AG09309 (cell line): ENCODE results near the gene LBX2.

Experiments
- DNase-seq: peaks from one replicate; pipeline ENCODE4 v3.0.0-alpha.2; 2010; ENCODE audit warnings: low read depth
- H3K4me3 ChIP-seq: 2 replicates; pipeline ENCODE4 v1.5.1; 2011; ENCODE audit warnings: mild to moderate bottlenecking, low read depth, low read length, moderate library complexity; ENCODE audit not compliant: control insufficient read depth
- CTCF ChIP-seq: IDR thresholded peaks from 2 replicates; pipeline ENCODE4 v1.5.1; 2011; ENCODE audit warnings: mild to moderate bottlenecking, low read depth, low read length, inconsistent platforms; ENCODE audit not compliant: insufficient read depth, control insufficient read depth; ENCODE audit errors: missing control alignments

Gene LBX2

DNA sequence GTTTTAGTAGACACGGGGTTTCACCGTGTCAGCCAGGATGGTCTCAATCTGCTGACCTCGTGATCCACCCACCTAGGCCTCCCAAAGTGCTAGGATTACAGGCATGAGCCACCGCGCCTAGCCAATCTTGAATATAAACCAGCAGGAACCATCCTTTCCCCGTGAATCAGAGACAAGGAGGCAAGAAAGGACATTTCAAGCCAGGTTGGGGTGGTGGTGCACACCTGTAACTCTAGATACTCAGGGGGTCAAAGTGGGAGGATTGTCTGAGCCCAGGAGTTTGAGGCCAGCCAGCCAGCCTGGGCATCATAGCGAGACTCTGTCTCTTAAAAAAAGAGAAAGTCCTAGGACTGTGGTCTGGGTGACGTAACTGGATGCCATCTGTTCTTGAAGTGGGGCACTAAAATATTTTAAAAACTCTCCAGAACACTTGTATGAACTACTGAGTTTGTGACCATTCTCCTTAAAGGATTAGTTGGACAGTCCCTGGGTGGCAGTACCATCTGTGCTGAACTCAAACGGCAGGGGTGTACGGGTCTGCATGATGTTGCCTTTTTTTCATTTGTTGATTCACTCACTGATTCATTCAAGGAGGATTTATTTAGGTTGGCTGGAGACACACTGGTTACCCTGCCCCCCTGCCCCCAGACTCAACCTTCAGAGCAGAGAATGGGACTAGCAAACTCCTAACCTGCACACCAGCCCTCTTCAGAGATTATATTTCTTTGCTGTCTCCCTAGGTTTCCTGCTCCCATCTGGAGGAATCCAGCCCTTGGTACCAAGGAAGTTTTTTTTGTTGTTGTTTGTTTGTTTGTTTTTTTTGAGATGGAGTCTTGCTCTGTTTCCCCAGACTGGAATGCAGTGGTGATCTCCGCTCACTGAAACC is 11.9 kb upstream of the LBX2 start:
- TF ChIP-seq CTCF, result no peak
- DNase-seq, result no peak

DNA sequence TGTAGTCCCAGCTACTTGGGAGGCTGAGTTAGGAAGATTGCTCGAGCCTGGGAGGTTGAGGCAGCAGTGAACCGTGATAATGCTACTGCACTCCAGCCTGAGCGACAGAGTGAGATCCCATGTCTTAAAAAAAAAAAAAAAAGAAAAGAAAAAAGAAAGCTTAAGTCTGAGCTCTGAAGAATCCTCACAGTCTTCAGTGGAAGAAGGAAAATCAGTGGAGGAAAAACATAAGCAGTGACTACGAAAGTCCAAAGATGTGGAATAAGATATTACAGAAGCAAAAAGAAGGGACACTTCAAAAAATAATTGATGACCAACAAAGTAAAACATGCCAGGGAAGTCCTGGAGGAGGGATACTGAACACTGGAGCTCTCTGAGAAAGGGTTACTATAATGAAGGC is 10.9 kb upstream of the LBX2 start:
- no peak for TF ChIP-seq CTCF
- no peak for DNase-seq
- no peak overlapping the region for H3K4me3 ChIP-seq

More for the DNA sequence above, 11.9 kb upstream of the LBX2 start:
- H3K4me3 ChIP-seq, result no peak overlapping the region

- H3K4me3 ChIP-seq, result peak overlapping the region; percentile 84
- no peak for DNase-seq
- TF ChIP-seq CTCF, result no peak
Measured at GRCh38 chr2:74507926-74508520, 8.6 kb upstream of the LBX2 start.

GRCh38 chr2:74507145-74507925 is 7.9 kb upstream of the LBX2 start, which contains the start of gene PCGF1:
TSS of gene PCGF1 (minus strand) at chr2:74507695. CDS start at chr2:74507668, 27 bp downstream.
- DNase-seq, result peak; percentile 93
- peak within 1 kb of the TSS; percentile 84 for H3K4me3 ChIP-seq
- peak; percentile 53 for TF ChIP-seq CTCF

- no peak for TF ChIP-seq CTCF
Measured at GRCh38 chr2:74505448-74506246, 6.2 kb upstream of the LBX2 start.

DNA sequence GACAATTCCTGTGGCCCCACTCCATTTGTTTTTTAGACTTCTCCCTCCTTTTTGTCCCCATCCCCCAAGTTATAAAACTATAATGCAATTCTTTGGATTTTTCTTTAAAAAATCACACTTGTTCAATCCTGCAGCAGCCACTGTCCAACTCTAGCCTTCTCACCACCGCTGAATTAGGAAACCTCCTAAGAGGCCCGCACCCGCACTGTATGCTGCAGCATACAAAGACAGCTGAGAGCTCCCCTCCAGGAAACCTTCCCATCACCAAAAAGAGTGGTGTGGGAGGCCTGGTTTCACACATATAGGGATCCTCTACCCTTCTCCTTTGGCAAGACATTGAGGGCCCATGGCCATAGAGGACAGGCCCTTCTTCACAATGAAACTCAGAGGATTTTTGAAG is 5.2 kb upstream of the LBX2 start:
- DNase-seq, result no peak
- H3K4me3 ChIP-seq, result no peak overlapping the region
- no peak for TF ChIP-seq CTCF

More at GRCh38 chr2:74505448-74506246, 6.2 kb upstream of the LBX2 start:
- no peak for DNase-seq
- peak overlapping the region; percentile 26 for H3K4me3 ChIP-seq
